Left ventricle myocardium inferior (tissue), 1 donor: Measurements from ENCODE around the gene NUP50. TPM values are rescaled to one million over a fixed set of nuclear protein-coding genes. Genes with fewer than 3 reads are reported as not detected.
A peak's percentile ranks its signal among the peaks of the same experiment; 100 is the strongest.

Experiments used
- DNase-seq: peaks from one replicate; pipeline ENCODE4 v3.0.0-alpha.2; 2020
- H3K27ac ChIP-seq: fragments of 200-600 bp; replicated peaks from 2 replicates; pipeline ENCODE4 v1.8.0; 2021
- H3K27me3 ChIP-seq: fragments of 200-600 bp; 2 replicates; pipeline ENCODE4 v1.8.0; 2021; ENCODE audit warnings: low read depth
- H3K36me3 ChIP-seq: fragments of 200-600 bp; 2 replicates; pipeline ENCODE4 v1.8.0; 2021
- H3K4me1 ChIP-seq: fragments of 200-600 bp; 2 replicates; pipeline ENCODE4 v1.8.0; 2021
- H3K4me3 ChIP-seq: fragments of 200-600 bp; 2 replicates; pipeline ENCODE4 v1.8.0; 2021; ENCODE audit warnings: mild to moderate bottlenecking, moderate library complexity
- H3K9me3 ChIP-seq: fragments of 200-600 bp; replicated peaks from 2 replicates; pipeline ENCODE4 v1.8.0; 2021
- CTCF ChIP-seq: fragments of 200-600 bp; IDR thresholded peaks from 2 replicates; pipeline ENCODE4 v1.8.0; 2021; ENCODE audit warnings: antibody characterized with exemption, mild to moderate bottlenecking, borderline replicate concordance
- intact Hi-C: fragments of 100-400 bp; cut with micrococcal nuclease; formaldehyde crosslinking; loops from one replicate; pipeline ENCODE4 v1.11.0; 2022
- total RNA-seq: library from RNA; stranded (reverse); fragmentation: NEBNext Ultra II Directional; extraction: Animal tissue kit (Norgen Biotek cat#: 25700); gene quantifications from one replicate; pipeline ENCODE4 v1.2.1, GENCODE V29; 2021
- donor health status: DM: no; HTN: yes; CAD: no; lungs with severe emphysema.

NUP50 gene
- total RNA-seq, 1 donor from 2014 or later, result 12.9 TPM

GRCh38 chr22:45208696-45208992, 44.9 kb downstream of the NUP50 start:
- Histone ChIP-seq H3K4me3 (no peak overlapping the region), H3K27me3 (peaks cover 4% of the 10 kb centered on the region), H3K9me3 (no peaks in the 10 kb centered on the region), H3K27ac (no peak overlapping the region), H3K36me3 (peaks cover 14% of the 10 kb centered on the region), H3K4me1 (peaks cover 21% of the 10 kb centered on the region)
- intact Hi-C loops, result no loop called here
- DNase-seq, result no peak
- no peak for TF ChIP-seq CTCF

- intact Hi-C loops, result no loop called here
- Histone ChIP-seq H3K27me3 (peaks cover 9% of the 10 kb centered on the region), H3K27ac (no peak overlapping the region), H3K4me3 (no peak overlapping the region), H3K36me3 (peaks cover 10% of the 10 kb centered on the region), H3K9me3 (no peaks in the 10 kb centered on the region), H3K4me1 (peaks cover 21% of the 10 kb centered on the region)
- DNase-seq, result no peak
- peak; percentile 49 for TF ChIP-seq CTCF
Measured at GRCh38 chr22:45208993-45209838, 45.5 kb downstream of the NUP50 start.

- no peak overlapping the region for H3K27ac ChIP-seq
- intact Hi-C loops, result no loop called here
- H3K36me3 ChIP-seq, result peaks cover 4% of the 10 kb centered on the region
- peaks cover 9% of the 10 kb centered on the region for H3K27me3 ChIP-seq
- TF ChIP-seq CTCF, result no peak
- H3K4me3 ChIP-seq, result no peak overlapping the region
- H3K9me3 ChIP-seq, result no peaks in the 10 kb centered on the region
- H3K4me1 ChIP-seq, result peaks cover 21% of the 10 kb centered on the region
- DNase-seq, result no peak
Measured at GRCh38 chr22:45210174-45210573, 46.4 kb downstream of the NUP50 start.

GRCh38 chr22:45210577-45210976, 46.9 kb downstream of the NUP50 start:
- Histone ChIP-seq H3K36me3 (no peaks in the 10 kb centered on the region), H3K27ac (no peak overlapping the region), H3K27me3 (peaks cover 9% of the 10 kb centered on the region), H3K4me1 (peaks cover 21% of the 10 kb centered on the region), H3K4me3 (no peak overlapping the region), H3K9me3 (no peaks in the 10 kb centered on the region)
- TF ChIP-seq CTCF, result no peak
- no peak for DNase-seq
- intact Hi-C loops, result no loop called here

GRCh38 chr22:45210991-45211390, 47.3 kb downstream of the NUP50 start:
- no peak overlapping the region for H3K4me3 ChIP-seq
- H3K27ac ChIP-seq, result no peak overlapping the region
- H3K36me3 ChIP-seq, result no peaks in the 10 kb centered on the region
- peaks cover 9% of the 10 kb centered on the region for H3K27me3 ChIP-seq
- H3K4me1 ChIP-seq, result peaks cover 21% of the 10 kb centered on the region
- no peak for TF ChIP-seq CTCF
- no peaks in the 10 kb centered on the region for H3K9me3 ChIP-seq
- intact Hi-C loops, result no loop called here
- DNase-seq, result no peak
